CD4-positive, alpha-beta T cell treated with Interferon gamma for 1 hour (primary cell): ENCODE results near the gene RPA1.
"Not testable (repeated sequence)": the region's sequence is repeated elsewhere in the genome, so short reads cannot be mapped to it uniquely, and the experiment has no call there.

Source experiments
- DNase-seq: peaks from one replicate; pipeline ENCODE4 v3.0.0-alpha.2; 2020

Gene RPA1

DNA sequence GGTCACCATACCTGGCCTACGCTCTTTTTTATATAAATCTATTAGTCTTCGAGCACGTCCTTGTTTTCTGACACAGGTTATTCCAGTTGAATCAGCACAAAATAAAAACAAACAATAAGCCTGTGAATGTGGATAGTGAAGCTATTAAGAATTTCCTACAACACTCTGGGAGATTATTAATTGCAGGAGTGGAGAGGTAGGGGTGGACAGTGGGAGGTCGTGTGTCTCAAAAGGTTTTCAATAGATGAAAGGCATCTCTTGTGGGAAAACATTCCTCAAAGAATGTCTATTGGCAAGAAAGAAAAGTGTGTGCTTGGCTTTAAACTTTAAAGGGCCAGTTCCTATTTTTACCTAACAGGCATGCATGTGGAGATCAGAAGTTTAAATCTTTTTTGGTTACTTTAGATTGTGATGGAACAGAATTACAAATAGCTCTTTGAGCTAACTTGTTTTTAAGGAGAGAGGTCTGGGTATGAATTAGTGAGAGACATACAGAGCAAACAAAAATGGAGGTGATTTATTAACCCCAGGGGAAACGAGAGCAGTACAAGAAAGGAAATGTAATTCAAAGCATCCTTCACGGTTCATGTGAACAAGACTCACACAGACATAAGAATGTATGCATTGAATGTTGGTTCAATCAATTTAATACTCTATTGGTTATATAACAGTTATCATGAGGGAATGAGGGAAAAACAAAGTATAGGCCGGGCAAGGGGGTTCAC, 9.1 kb upstream of the RPA1 start:
- no peak for DNase-seq

DNA sequence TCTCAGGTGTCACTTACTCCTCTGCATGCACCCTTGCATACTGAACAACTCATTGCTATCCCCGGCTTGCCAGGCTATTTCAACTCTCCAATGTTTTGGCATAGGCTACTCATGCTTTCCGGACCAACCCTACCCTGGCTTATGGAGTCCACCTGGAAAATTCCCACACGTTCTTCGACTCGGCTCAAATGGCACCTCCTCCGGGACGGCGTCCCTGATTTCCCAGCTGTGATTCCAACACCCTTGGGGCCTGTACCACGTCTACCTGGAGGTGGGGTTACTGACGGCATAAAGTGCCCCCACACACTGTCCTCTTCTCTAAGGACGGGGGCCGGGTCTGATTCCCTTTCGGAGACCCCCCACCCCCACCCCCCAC, 601 bp upstream of the RPA1 start:
- no peak for DNase-seq

DNA sequence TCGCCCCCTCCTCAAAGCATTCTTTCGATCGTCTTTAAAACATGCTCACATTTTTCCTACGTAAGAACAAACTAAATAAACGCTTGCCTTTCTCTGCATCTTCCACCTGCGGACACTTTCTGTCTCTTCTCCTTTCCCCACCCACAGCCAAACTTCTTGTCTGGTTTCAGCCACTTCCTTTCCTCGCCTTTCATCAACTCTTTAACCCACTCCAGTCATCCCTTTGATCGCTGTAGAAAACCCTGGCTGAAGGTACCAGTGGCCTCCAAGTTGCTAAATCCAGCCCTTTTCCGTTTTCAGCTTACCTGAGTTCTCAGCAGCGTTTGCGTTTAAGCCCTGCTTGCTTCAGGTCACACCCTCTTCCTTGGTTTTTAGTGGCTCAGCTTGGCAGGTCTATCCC, 483 bp downstream of the RPA1 start:
- peak; percentile 1 for DNase-seq

DNA sequence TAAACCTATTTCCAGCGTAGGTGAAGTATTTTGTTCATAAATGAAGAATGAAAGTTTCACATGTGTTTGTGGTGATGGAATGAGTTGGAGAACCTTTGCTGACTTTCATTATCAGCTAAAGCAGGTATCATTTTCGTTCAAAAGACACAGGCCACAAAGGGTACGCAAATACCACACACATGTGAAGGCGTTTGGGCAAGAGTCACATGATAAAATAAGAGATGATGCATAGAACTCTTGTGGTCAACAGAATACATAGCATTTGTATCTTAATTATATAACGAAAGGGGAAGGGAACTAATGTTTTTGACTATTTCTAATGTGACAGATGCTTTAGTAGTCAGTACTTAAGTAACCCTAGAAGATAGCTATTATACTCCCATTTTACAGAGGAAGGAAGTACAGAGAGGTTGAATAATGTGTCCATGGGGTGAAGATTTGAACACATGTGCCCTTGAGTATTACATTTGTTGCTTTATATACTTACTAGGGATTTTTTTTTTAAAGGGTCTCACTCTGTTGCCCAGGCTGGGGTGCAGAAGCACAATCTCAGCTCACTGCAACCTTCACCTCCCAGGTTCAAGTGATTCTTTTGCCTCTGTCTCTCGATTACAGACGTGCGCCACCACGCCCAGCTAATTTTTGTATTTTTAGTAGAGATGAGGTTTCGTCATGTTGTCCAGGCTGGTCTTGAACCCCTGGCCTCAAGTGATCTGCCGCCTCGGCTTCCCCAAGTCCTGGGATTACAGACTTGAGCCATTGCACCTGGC, 4.8 kb downstream of the RPA1 start:
- no peak for DNase-seq

DNA sequence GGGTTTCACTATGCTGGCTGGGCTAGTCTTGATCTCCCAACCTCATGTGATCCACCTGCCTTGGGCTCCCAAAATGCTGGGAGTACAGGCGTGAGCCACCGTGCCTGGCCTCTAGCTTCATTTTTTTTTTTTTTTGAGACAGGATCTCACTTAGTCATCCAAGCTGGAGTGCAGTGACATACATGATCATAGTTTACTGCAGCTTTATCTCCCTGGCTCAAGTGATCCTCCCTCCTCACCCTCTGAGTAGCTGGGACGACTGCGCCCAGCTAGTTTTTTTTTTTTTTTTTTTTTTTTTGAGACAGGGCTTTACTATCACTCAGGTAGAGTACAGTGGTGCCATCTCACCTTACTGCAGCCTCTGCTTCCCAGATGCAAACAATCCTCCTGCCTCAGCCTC, 9.7 kb downstream of the RPA1 start:
- DNase-seq = no peak

DNA sequence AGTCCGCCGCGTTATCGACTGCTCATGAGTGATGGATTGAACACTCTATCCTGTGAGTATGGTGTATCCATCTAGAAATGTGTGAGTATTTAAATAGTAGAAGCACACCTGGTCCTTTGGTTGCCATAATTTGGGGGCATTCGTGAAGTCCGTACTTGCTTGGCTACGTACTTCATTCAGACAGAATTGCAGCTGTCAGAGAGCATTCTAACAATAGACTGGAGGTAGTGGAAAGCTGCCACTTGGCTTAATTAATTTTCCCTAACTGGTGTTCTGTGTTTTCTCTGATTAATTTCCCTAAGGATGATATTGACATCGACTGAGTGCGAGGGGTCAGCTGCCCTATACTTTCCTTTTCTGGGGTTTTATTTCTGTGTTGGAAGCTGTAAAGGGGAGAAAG, 14.1 kb downstream of the RPA1 start:
- no peak for DNase-seq

DNA sequence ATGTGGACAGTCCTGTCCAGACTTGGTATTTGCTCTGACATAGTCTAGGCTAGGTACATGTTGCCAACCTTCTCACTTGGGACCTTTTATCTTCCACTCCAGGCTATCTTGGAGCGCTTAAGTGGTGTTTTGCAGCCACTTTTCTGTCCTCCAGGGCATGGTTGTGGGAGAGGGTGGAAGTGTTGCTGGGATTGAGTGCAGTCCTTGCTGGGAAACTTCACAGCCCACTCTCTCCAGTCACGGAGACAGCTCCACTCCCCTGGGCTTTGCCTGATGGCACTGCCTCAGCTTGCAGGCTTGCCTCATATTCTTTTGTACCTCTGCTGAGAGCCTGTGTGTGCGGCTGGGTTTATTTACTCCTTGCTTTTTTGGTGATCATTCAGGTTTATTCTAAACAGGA, 17.4 kb downstream of the RPA1 start:
- no peak for DNase-seq

DNA sequence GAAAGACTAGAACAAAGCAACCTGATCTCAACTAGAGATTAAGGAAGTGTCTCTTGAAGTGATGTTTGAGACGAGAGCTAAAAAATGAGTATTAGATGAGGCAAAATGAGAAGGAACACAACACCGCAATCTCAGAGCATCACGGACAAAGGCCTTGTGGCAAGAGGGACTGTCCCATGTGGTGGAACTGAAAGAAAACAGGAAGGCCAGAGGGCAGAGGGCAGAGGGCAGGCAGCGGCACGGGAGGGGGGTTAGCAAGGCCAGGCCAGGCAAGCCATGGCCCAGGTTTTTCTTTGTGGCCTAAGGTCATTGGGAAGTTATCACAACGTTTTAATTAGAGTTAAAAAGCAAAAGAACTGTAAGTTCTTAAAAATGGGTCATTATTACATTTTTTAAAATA, 22.5 kb downstream of the RPA1 start:
- DNase-seq = no peak

DNA sequence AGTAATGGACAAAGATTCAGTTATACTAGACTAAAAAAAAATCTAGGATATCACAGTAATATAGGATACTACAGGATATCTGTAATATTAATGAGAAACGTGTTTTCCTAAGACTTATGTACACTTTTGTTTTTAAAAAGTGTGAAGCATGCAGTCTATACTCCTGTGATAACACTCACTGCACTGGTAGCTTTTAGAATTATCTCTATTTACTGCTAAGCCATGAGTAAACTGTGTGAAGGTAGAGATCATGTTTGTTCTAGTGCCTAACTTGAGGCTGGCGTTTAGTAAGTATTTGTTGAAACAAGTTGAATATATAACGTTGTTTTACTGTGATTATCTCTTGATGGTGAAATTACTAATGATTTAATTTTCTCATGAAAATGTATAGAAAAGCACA, 23.9 kb downstream of the RPA1 start:
- no peak for DNase-seq

DNA sequence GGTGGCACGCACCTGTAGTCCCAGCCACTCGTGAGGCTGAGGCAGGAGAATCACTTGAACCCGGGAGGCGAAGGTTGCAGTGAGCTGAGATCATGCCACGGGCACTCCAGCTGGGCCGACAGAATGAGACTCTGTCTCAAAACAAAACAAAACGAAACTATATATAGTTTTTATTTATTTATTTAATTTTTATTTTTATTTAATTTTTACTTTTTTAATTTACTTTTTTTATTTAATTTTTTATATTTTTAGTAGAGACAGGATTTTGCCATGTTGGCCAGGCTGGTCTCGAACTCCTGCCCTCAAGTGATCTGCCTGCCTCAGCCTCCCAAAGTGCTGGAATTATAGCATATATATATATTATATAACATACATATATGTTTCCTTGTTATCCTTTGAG, 26.7 kb downstream of the RPA1 start:
- DNase-seq = not testable (repeated sequence)

DNA sequence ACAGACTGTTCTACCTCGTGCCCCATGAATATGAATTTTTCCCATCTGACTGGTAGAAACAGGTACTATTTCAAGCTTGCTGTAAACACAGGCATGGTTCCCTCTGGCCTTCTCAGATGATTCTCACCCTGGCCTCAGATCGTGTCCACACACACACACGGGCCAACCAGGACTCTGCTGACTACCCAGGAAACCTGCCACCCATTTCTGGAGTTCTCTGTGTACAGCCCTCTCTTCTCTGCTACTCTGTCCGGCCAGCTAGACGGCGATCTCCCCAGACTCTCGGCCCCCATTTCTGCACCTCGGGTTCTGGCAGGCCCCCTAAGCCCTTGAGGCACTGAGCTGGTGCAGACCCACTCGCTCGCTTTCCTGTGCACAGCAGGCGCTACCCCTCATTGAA, 31.2 kb downstream of the RPA1 start:
- no peak for DNase-seq

DNA sequence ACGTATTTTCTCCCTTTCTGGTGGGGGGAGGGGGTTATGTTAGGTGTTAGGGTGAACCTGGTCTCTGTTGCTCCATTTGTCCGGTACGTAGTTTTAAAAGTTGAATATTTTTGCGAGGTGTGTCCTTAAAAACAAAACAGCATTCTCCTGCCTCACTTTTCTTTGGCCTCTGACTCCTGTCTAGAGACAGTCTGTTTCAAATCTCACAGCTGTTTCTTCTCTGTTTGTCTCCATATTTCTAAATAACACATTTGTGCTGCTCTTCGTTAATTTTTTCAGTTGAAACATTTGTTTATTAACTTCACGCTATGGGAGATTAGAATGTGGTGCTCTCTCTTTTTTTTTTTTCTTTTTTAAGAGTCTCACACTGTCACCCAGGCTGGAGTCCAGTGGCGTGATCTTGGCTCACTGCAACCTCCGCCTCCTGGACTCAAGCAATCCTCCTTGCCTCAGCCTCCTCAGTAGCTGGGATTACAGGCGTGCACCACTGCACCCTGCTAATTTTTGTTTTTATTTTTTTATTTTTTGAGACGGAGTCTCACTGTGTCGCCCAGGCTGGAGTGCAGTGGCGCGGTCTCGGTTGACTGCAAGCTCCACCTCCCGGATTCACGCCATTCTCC, 31.7 kb downstream of the RPA1 start:
- DNase-seq = no peak

DNA sequence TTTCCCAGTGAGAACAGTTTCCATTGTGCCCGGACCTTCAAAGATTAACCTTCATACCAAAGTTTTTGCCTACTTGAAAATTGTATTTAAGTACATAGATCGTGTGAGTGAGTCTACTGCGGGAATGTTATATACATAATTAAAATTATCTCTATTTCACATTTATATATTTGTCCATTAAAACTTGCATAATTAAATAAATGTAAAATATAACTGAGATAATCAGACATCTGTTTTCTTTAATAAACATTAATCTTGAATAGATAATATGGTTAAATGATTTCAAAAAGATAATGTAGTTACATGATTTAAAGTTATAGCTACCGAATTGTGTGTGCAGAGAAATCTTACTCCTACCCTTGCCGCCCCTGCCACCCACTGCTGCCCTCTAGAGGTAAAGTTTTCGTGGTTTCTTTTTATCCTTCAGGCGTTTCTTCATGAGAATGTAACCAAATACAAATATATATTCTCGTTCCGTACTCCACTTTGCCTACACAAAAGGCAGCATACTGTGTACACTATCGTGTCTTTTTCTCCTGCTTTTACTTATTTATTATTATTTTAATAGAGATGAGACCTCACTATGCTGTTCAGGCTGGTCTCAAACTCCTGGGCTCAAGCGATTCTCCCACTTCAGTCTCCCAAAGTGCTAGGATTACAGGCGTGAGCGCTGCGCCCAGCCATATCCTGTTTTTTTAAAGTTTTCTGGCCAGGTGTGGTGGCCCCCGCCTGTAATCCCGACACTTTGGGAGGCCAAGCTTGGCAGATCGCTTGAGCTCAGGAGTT, 35.6 kb downstream of the RPA1 start:
- peak; percentile 54 for DNase-seq

DNA sequence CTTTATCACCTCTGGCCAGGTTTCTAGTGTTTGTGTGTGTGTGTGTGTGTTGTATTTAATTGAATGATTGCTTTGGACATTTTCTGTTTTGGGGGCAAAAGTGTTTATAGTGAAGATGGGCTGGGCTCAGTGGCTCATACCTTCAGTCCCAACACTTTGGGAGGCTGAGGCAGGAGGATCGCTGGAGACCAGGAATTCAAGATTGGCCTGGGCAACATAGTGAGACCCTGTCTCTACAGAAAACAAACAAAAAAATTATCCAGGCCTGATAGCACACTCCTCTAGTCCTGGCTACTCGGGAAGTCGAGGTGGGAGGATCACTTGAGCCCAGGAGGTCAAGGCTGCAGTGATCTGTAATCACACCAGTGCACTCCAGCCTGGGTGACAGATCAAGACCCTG, 37.5 kb downstream of the RPA1 start:
- no peak for DNase-seq

DNA sequence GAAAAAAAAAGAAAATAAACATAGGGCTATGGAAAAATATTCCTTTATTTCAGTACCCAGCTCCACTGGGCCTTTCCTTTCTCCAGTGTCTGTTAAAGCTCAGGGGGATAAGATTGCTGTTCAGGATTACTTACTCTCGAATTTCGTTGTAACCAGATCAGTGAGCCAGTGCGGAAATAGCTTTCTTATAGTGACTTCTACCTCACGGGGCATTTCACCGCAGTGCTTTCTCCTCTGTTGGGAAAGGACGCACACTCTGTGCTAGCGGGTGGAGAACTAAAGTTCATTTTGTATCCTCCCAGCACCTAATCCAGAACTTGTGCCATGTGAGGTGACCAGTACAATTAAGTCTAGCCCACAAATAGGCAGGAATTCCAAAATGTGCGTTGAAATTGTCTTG, 38.3 kb downstream of the RPA1 start:
- no peak for DNase-seq

DNA sequence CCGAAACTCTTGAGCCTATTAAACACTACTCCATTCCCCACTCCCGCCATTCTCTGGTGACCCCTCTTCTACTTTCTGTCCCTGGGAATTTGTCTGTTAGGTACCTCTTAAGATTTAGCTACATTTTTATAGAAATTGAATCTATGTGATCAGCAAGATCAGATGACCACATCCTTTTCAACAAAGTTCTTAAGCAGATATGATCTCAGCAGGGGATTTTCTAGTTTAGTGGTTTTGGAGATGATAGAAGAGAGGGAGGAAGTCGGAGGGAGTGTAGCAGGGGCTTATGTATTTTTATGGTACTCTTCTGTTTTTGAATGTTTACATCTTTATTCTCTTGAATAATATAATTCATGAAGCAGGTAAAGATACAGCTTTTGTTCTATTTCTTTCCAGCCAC, 40.8 kb downstream of the RPA1 start:
- DNase-seq = no peak

DNA sequence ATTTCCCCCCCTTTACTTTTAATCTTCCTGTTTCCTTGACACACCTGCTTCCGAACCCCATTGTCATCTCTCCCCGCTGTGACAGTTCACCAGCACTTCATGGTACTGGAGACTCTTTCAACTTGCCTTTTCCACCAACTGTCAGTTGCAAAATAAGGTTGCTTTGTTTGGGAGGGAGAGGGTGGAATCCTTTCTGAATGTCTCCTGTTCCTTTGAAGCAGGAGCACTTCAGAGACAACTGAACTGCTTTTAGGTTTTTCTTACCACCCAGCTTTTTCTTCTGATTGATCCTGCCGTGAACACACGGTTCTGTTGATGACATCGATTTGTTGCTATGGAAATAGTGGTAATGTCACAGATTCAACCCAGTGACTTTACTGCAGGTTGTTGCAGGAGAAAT, 42.0 kb downstream of the RPA1 start:
- DNase-seq = peak; percentile 45

DNA sequence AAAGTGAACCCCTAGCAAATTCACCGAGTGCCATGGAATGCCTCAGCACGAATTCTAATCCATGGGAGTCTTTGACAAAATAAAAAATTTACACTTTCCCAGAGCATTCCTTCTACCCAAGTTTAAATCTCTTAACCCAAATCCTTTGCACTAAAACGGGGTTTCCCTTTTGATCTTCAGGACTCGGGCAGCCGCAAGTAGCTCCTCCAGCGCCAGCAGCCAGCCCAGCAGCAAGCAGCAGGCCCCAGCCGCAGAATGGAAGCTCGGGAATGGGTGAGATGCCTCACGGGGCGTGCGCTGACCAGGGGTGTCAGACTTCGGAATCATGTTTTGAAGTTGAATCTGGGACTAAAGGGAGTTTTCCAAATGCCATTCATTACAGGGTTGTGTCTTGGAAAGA, 42.4 kb downstream of the RPA1 start:
- no peak for DNase-seq

DNA sequence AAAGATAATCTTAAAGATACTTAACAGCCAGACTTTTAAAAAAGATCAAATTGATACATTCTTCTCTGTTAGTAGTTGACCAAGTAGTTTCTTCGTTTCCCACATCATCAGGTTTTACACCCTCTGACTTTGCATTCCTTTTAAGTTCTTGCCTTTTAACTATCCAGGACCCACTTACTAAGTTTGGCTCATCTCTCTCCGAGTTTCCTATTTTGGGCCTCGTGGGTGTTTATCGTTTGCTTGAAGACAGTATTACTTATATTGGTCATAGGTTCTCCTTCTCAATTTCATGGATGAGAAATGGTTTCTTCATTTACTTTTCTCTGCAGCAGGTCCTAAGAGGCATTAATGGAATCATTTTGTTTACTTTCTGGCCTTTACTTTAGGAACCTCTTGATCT, 43.2 kb downstream of the RPA1 start:
- no peak for DNase-seq

DNA sequence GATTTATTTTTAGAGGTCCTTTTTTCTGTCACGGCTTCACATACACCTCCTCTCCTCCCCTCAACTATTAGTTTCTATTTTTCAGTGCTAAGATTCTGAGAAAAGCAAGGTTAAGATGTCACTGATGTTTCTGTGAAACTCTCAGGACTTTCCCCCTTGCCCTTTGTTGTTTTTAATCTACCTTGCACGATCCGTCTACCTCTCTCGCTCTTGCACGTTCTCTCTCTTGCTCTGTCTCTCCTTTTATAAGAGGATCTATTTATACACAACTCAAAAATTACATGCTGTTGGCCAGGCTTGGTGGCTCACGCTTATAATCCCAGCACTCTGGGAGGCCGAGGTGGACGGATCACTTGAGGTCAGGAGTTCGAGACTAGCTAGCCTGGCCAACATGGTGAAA, 43.6 kb downstream of the RPA1 start:
- DNase-seq = no peak

DNA sequence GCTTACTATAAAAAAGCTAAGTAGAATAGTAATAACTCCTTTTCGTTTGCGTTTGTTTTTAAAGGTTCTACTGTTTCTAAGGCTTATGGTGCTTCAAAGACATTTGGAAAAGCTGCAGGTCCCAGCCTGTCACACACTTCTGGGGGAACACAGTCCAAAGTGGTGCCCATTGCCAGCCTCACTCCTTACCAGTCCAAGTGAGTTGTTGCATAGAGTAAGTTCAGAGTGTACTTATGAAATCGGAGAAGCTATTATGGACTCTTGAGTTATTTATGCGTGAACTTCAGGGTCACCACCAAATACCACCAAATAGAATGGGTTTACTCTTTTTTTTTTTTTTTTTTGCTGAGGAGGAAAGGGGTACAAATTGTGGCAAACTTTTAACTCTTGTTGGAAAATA, 45.8 kb downstream of the RPA1 start:
- no peak for DNase-seq

DNA sequence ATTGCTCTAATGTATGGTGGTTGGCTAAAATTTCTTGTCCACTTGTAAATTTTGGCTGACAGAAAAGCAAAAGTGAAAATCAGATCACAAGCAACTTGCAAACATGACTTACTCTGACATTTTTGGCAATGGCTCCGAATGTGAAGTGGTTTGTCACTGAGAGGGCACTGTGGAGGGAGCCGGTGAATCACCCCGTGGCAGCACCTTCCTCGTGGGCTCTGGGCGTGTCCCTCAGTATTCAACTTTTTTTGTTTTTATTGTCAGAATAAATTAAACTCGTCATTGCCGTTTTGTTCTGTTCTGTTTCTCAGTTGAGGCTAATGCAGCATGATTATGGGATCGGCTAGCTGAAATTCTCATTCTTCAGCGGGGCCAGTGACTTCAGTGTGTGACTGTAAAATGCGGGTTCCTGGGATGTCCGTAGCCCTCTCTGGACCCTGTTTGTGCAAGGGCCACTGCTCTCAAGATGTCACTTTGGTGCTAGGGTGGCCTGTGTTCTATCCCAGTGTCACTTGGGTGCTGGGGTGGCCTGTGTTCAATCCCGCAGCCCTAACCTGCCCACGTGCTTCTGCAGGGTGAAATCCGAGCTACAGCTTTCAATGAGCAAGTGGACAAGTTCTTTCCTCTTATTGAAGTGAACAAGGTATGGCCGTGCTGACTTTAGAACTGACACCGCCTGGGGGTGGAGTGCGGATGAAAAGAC, 48.8 kb downstream of the RPA1 start:
- DNase-seq = no peak
